HG02943 (cell line): ENCODE data around the gene RNF215.

Source experiments
- ATAC-seq: cut with Tn5 transposase; IDR thresholded peaks from one replicate; pipeline ENCODE4 v1.9.1; 2021; ENCODE audit warnings: mild to moderate bottlenecking, low read depth, moderate library complexity; ENCODE audit not compliant: unreplicated experiment

RNF215 gene

GRCh38 chr22:30386960-30387827, at the start of gene RNF215:
TSS of gene RNF215 (minus strand) at chr22:30387411. CDS start at chr22:30387313, 98 bp downstream.
- peak; percentile 70 for ATAC-seq

GRCh38 chr22:30436196-30436595, 49.0 kb upstream of the RNF215 start:
- ATAC-seq = no peak

- ATAC-seq = no peak
These were observed 48.5 kb upstream of the RNF215 start for GRCh38 chr22:30435674-30436126.

GRCh38 chr22:30434843-30435242, 47.6 kb upstream of the RNF215 start:
- ATAC-seq = no peak

- no peak for ATAC-seq
These were observed 46.6 kb upstream of the RNF215 start for GRCh38 chr22:30433773-30434172.

- ATAC-seq = no peak
These were observed 46.0 kb upstream of the RNF215 start for GRCh38 chr22:30433227-30433626.

- no peak for ATAC-seq
These were observed 45.3 kb upstream of the RNF215 start for GRCh38 chr22:30432520-30432919.

- ATAC-seq = no peak
These were observed 44.9 kb upstream of the RNF215 start for GRCh38 chr22:30432096-30432495.

GRCh38 chr22:30430933-30431332, 43.7 kb upstream of the RNF215 start:
- ATAC-seq = no peak

GRCh38 chr22:30429887-30430286, 42.7 kb upstream of the RNF215 start:
- no peak for ATAC-seq

GRCh38 chr22:30427871-30428270, 40.7 kb upstream of the RNF215 start:
- ATAC-seq = no peak

GRCh38 chr22:30426388-30427353, 39.5 kb upstream of the RNF215 start:
- ATAC-seq = no peak

- no peak for ATAC-seq
These were observed 38.6 kb upstream of the RNF215 start, which contains the start of gene MTFP1 for GRCh38 chr22:30425616-30426387. TSS of gene MTFP1 (plus strand) at chr22:30425768. CDS start at chr22:30425880, 112 bp downstream.

- no peak for ATAC-seq
These were observed 38.1 kb upstream of the RNF215 start for GRCh38 chr22:30425327-30425615.

- ATAC-seq = no peak
These were observed 37.5 kb upstream of the RNF215 start for GRCh38 chr22:30424534-30425326.

- peak; percentile 78 for ATAC-seq
These were observed 36.8 kb upstream of the RNF215 start for GRCh38 chr22:30423959-30424533.

GRCh38 chr22:30423301-30423958, 36.2 kb upstream of the RNF215 start:
- ATAC-seq = peak; percentile 29

GRCh38 chr22:30422481-30423300, 35.5 kb upstream of the RNF215 start:
- no peak for ATAC-seq
